Brain microvascular endothelial cell (primary cell): ENCODE results near the gene AGK.
A peak's percentile ranks its signal among the peaks of the same experiment; 100 is the strongest.

Experiments used
- DNase-seq: peaks from one replicate; pipeline ENCODE4 v3.0.0-alpha.2; 2020
- H3K27ac ChIP-seq: fragments of 250-450 bp; sonication (Bioruptor Pico); 2 replicates; pipeline ENCODE4 v1.5.1; 2020; ENCODE audit warnings: mild to moderate bottlenecking, moderate library complexity
- H3K27me3 ChIP-seq: fragments of 250-450 bp; sonication (Bioruptor Pico); replicated peaks from 2 replicates; pipeline ENCODE4 v1.5.1; 2020; ENCODE audit warnings: mild to moderate bottlenecking
- H3K36me3 ChIP-seq: fragments of 250-450 bp; sonication (Bioruptor Pico); replicated peaks from 2 replicates; pipeline ENCODE4 v1.5.1; 2020; ENCODE audit warnings: mild to moderate bottlenecking
- H3K4me3 ChIP-seq: 2 replicates; pipeline ENCODE4 v1.5.1; 2011; ENCODE audit warnings: low read depth, mild to moderate bottlenecking, control low read depth, low read length, moderate library complexity
- CTCF ChIP-seq: IDR thresholded peaks from 2 replicates; pipeline ENCODE4 v1.5.1; 2011; ENCODE audit warnings: low read depth, mild to moderate bottlenecking, moderate library complexity, low read length, control low read depth, inconsistent platforms; ENCODE audit errors: missing control alignments
- in situ Hi-C: cut with HindIII; loops from 2 replicates; pipeline ENCODE4 v1.10.0; 2017; ENCODE audit warnings: low sequenced_read_pairs, low pct_ligation_motif_present

Gene AGK

GRCh38 chr7:141590666-141591065 is 39.5 kb downstream of the AGK start:
- no peak for DNase-seq
- in situ Hi-C loops: no loop called here
- TF ChIP-seq CTCF: no peak
- Histone ChIP-seq H3K4me3 (no peak overlapping the region), H3K27ac (no peak overlapping the region), H3K27me3 (no peaks in the 10 kb centered on the region), H3K36me3 (no peaks in the 10 kb centered on the region)

GRCh38 chr7:141593134-141593533 is 41.9 kb downstream of the AGK start:
- Histone ChIP-seq H3K27ac (peak overlapping the region; percentile 16), H3K36me3 (no peaks in the 10 kb centered on the region), H3K4me3 (no peak overlapping the region), H3K27me3 (no peaks in the 10 kb centered on the region)
- TF ChIP-seq CTCF: no peak
- peak; percentile 93 for DNase-seq
- in situ Hi-C loops: no loop called here

- no peak for TF ChIP-seq CTCF
- DNase-seq: no peak
- Histone ChIP-seq H3K27ac (no peak overlapping the region), H3K36me3 (no peaks in the 10 kb centered on the region), H3K4me3 (no peak overlapping the region), H3K27me3 (no peaks in the 10 kb centered on the region)
- in situ Hi-C loops: no loop called here
Measured at GRCh38 chr7:141597966-141598365, 46.8 kb downstream of the AGK start.

- Histone ChIP-seq H3K27ac (no peak overlapping the region), H3K4me3 (no peak overlapping the region), H3K27me3 (no peaks in the 10 kb centered on the region), H3K36me3 (no peaks in the 10 kb centered on the region)
- in situ Hi-C loops: no loop called here
- no peak for DNase-seq
- TF ChIP-seq CTCF: no peak
Measured at GRCh38 chr7:141598408-141598807, 47.2 kb downstream of the AGK start.

GRCh38 chr7:141600168-141601006 is 49.2 kb downstream of the AGK start:
- H3K36me3 ChIP-seq: no peaks in the 10 kb centered on the region
- no peaks in the 10 kb centered on the region for H3K27me3 ChIP-seq
- in situ Hi-C loops: no loop called here
- no peak overlapping the region for H3K4me3 ChIP-seq
- TF ChIP-seq CTCF: no peak
- no peak for DNase-seq
- no peak overlapping the region for H3K27ac ChIP-seq

GRCh38 chr7:141609576-141609975 is 58.4 kb downstream of the AGK start:
- DNase-seq: no peak
- Histone ChIP-seq H3K27me3 (no peaks in the 10 kb centered on the region), H3K36me3 (peaks cover 5% of the 10 kb centered on the region), H3K4me3 (no peak overlapping the region), H3K27ac (no peak overlapping the region)
- TF ChIP-seq CTCF: no peak
- in situ Hi-C loops: no loop called here
